K562 (cell line): Measurements from ENCODE around the gene LCP2. TPM values are rescaled to one million over a fixed set of nuclear protein-coding genes. Genes with fewer than 3 reads are reported as not detected.

ENCODE experiments used
- FOXK2 ChIP-seq, 2 experiments: fragments of 450-650 bp; IDR thresholded peaks in 1 of 2; conservative IDR thresholded peaks in 1 of 2; 2 replicates each; pipeline ENCODE4 v1.6.1; 2016; ENCODE audit warnings: low read depth in 2 of 2, mild to moderate bottlenecking in 1 of 2
- NCOA4 ChIP-seq: fragments of 450-650 bp; IDR thresholded peaks from 2 replicates; pipeline ENCODE4 v1.6.1; 2018; ENCODE audit warnings: mild to moderate bottlenecking; ENCODE audit not compliant: partially characterized antibody
- RBM17 ChIP-seq: fragments of 200-400 bp; formaldehyde crosslinking; IDR thresholded peaks from 2 replicates; pipeline ENCODE4 v1.6.1; 2017; ENCODE audit warnings: low read depth, mild to moderate bottlenecking, low read length, borderline replicate concordance
- TEAD1 ChIP-seq, 2 experiments: fragments of 450-650 bp in 1 of 2; sonication (generic) in 1 of 2; formaldehyde crosslinking; IDR thresholded peaks; 2 replicates each; pipeline versions ENCODE4 v1.4.0 to v1.8.0; 2020 to 2022; ENCODE audit warnings: mild to moderate bottlenecking in 2 of 2, missing genetic modification reagents in 1 of 2
- ZNF12 ChIP-seq: sonication (generic); formaldehyde crosslinking; IDR thresholded peaks from 2 replicates; pipeline ENCODE4 v1.4.0; 2020; ENCODE audit warnings: mild to moderate bottlenecking, missing genetic modification reagents
- ZNF239 ChIP-seq: fragments of 250-450 bp; sonication (Bioruptor Pico); IDR thresholded peaks from 2 replicates; pipeline ENCODE4 v1.4.0; 2020; ENCODE audit warnings: mild to moderate bottlenecking
- polyA plus RNA-seq, 8 experiments: library from polyadenylated mRNA; depleted of rRNA in 4 of 8; stranded (reverse) in 5 of 8; unstranded in 3 of 8; fragments of >200 nt; fragmentation: Nextera tagmentation in 2 of 8; fragmentation: Illumina TruSeq in 1 of 8; extraction: Ambion mirVana in 2 of 8; extraction: Trizol in 1 of 8; gene quantifications; 2 replicates each; pipeline versions ENCODE4 v1.2.1 to v1.2.3, GENCODE V29; 2011 to 2014; ENCODE audit warnings: inconsistent platforms in 1 of 8, missing spikeins in 1 of 8
- total RNA-seq, 7 experiments: library from RNA; depleted of rRNA in 6 of 7; stranded (reverse); fragments of >200 nt in 6 of 7; fragmentation: Illumina TruSeq in 2 of 7; extraction: Trizol in 2 of 7; gene quantifications; 2 replicates each; pipeline versions ENCODE4 v1.2.1 to v1.2.3, GENCODE V29; 2011 to 2021; ENCODE audit warnings: low replicate concordance in 1 of 7
- TF ChIP-seq, protein P1 (sequence below): fragments of 250-450 bp; sonication (Bioruptor Pico); IDR thresholded peaks from 2 replicates; pipeline ENCODE4 v1.5.0; 2021
- TF ChIP-seq, protein P2 (sequence below): fragments of 250-450 bp; sonication (Bioruptor Pico); IDR thresholded peaks from 2 replicates; pipeline ENCODE4 v1.5.0; 2020; ENCODE audit warnings: mild to moderate bottlenecking
- TF ChIP-seq, protein P3 (sequence below): sonication (generic); formaldehyde crosslinking; IDR thresholded peaks from 2 replicates; pipeline ENCODE4 v1.8.0; 2022; ENCODE audit warnings: mild to moderate bottlenecking, missing genetic modification reagents

The LCP2 gene
- total and polyA plus RNA-seq, 9 of the 15 experiments (the other 6 are each of a cell fraction or from before 2014, with no cell fraction given): 4.0 to 31.3 (median 14.6) TPM

DNA sequence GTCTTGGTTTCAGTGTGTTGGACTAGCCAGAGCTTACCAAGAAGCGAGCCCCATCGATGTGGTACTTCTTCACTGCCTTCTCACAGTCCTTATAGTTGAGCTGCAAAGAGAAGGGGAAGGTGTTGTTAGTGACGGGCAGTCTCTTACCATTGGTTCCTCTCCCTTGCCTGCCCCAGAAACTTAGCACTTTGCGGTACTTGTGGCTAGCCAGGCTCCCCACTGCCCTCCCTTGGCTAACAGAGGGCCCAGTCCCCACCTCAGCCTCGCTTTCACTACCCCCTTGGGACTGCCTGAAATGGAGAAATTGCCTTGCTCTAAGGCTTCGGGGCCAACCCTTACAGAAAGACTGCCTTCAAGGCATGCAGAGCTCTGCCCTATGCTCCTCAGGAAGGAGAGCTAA is 4.3 kb downstream of the LCP2 start (continued):
- TF ChIP-seq RBM17: no peak
- TF ChIP-seq, protein P1, sequence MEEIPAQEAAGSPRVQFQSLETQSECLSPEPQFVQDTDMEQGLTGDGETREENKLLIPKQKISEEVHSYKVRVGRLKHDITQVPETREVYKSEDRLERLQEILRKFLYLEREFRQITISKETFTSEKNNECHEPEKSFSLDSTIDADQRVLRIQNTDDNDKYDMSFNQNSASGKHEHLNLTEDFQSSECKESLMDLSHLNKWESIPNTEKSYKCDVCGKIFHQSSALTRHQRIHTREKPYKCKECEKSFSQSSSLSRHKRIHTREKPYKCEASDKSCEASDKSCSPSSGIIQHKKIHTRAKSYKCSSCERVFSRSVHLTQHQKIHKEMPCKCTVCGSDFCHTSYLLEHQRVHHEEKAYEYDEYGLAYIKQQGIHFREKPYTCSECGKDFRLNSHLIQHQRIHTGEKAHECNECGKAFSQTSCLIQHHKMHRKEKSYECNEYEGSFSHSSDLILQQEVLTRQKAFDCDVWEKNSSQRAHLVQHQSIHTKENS (CRISPR knock-in tag): no peak
- TF ChIP-seq ZNF12 (CRISPR knock-in tag): no peak
- no peak for TF ChIP-seq FOXK2 (conservative IDR thresholded peaks at IDR 0.05 in 1 of 2, IDR thresholded peaks at IDR 0.05 in 1 of 2; ENCODE audit: low read depth in 2 of 2)
- no peak for TF ChIP-seq NCOA4
- TF ChIP-seq, protein P2, sequence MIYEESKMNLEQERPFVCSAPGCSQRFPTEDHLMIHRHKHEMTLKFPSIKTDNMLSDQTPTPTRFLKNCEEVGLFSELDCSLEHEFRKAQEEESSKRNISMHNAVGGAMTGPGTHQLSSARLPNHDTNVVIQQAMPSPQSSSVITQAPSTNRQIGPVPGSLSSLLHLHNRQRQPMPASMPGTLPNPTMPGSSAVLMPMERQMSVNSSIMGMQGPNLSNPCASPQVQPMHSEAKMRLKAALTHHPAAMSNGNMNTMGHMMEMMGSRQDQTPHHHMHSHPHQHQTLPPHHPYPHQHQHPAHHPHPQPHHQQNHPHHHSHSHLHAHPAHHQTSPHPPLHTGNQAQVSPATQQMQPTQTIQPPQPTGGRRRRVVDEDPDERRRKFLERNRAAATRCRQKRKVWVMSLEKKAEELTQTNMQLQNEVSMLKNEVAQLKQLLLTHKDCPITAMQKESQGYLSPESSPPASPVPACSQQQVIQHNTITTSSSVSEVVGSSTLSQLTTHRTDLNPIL (CRISPR knock-in tag): no peak
- TF ChIP-seq ZNF239 (CRISPR knock-in tag): no peak
- TF ChIP-seq, protein P3, sequence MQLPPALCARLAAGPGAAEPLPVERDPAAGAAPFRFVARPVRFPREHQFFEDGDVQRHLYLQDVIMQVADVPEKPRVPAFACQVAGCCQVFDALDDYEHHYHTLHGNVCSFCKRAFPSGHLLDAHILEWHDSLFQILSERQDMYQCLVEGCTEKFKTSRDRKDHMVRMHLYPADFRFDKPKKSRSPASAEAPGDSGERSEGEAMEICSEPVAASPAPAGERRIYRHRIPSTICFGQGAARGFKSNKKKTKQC (CRISPR knock-in tag): no peak
- no peak for TF ChIP-seq TEAD1 (CRISPR knock-in tag; IDR thresholded peaks at IDR 0.05)
